GM23338 (cell line): ENCODE results near the gene DST. TPM values are rescaled to one million over a fixed set of nuclear protein-coding genes. Genes with fewer than 3 reads are reported as not detected.

Source experiments
- ATAC-seq: fragments of 200-7000 bp; cut with Tn5 transposase; 3 replicates; pipeline ENCODE4 v1.9.1; 2020
- DNase-seq: peaks from one replicate; pipeline ENCODE4 v3.0.0-alpha.2; 2015; ENCODE audit warnings: low spot score
- H2AFZ ChIP-seq: fragments of 200-600 bp; sonication (generic); 2 replicates; pipeline ENCODE4 v1.8.0; 2016; ENCODE audit warnings: antibody characterized with exemption, mild to moderate bottlenecking, moderate library complexity
- H3F3A ChIP-seq: fragments of 200-600 bp; sonication (generic); replicated peaks from 2 replicates; pipeline ENCODE4 v1.8.0; 2017; ENCODE audit warnings: antibody characterized with exemption, mixed run types, low read depth
- H3K27ac ChIP-seq: fragments of 200-600 bp; sonication (generic); 2 replicates; pipeline ENCODE4 v1.6.1; 2016; ENCODE audit warnings: low read depth
- H3K27me3 ChIP-seq: fragments of 200-600 bp; sonication (generic); 2 replicates; pipeline ENCODE4 v1.8.0; 2016; ENCODE audit warnings: mild to moderate bottlenecking, mixed run types, moderate library complexity; ENCODE audit not compliant: insufficient read depth
- H3K36me3 ChIP-seq: fragments of 200-600 bp; sonication (generic); 2 replicates; pipeline ENCODE4 v1.8.0; 2016; ENCODE audit warnings: mild to moderate bottlenecking; ENCODE audit not compliant: insufficient read depth
- H3K4me1 ChIP-seq: fragments of 200-600 bp; sonication (generic); 2 replicates; pipeline ENCODE4 v1.8.0; 2016; ENCODE audit warnings: mild to moderate bottlenecking, moderate library complexity; ENCODE audit not compliant: insufficient read depth
- H3K4me2 ChIP-seq: fragments of 200-600 bp; sonication (generic); 2 replicates; pipeline ENCODE4 v1.7.1; 2017; ENCODE audit warnings: mixed run types
- H3K4me3 ChIP-seq: fragments of 200-600 bp; sonication (generic); 2 replicates; pipeline ENCODE4 v1.6.1; 2016; ENCODE audit warnings: mixed run types
- H3K79me2 ChIP-seq: fragments of 200-600 bp; sonication (generic); replicated peaks from 2 replicates; pipeline ENCODE4 v1.8.0; 2017; ENCODE audit warnings: mild to moderate bottlenecking; ENCODE audit not compliant: insufficient read depth
- H3K9me2 ChIP-seq: fragments of 200-600 bp; sonication (generic); 2 replicates; pipeline ENCODE4 v1.8.0; 2017; ENCODE audit not compliant: insufficient read depth
- H4K20me1 ChIP-seq: fragments of 200-600 bp; sonication (generic); replicated peaks from 2 replicates; pipeline ENCODE4 v1.8.0; 2017; ENCODE audit warnings: mild to moderate bottlenecking; ENCODE audit not compliant: insufficient read depth
- H3K27ac Mint-ChIP-seq: 2 replicates; pipeline ENCODE4 v1.8.0; 2020; ENCODE audit warnings: inconsistent platforms, mild to moderate bottlenecking, moderate library complexity, mixed read lengths
- H3K27me3 Mint-ChIP-seq: 3 replicates; pipeline ENCODE4 v1.8.0; 2022; ENCODE audit warnings: low read depth, mild to moderate bottlenecking, moderate library complexity, mixed read lengths, inconsistent platforms; ENCODE audit not compliant: insufficient read depth, poor library complexity
- H3K36me3 Mint-ChIP-seq: 3 replicates; pipeline ENCODE4 v1.8.0; 2021; ENCODE audit warnings: low read depth, mild to moderate bottlenecking, inconsistent platforms, moderate library complexity, mixed read lengths
- H3K4me1 Mint-ChIP-seq: 3 replicates; pipeline ENCODE4 v1.8.0; 2020; ENCODE audit warnings: mild to moderate bottlenecking, inconsistent platforms, mixed read lengths
- H3K4me3 Mint-ChIP-seq: 3 replicates; pipeline ENCODE4 v1.8.0; 2021; ENCODE audit warnings: moderate library complexity, mild to moderate bottlenecking, inconsistent platforms, mixed read lengths
- H3K9me3 Mint-ChIP-seq: 3 replicates; pipeline ENCODE4 v1.8.0; 2020; ENCODE audit warnings: moderate library complexity, mild to moderate bottlenecking, inconsistent platforms, mixed read lengths
- CREB1 ChIP-seq: fragments of 250-450 bp; sonication (Bioruptor Pico); IDR thresholded peaks from 2 replicates; pipeline ENCODE4 v1.5.0; 2020; ENCODE audit warnings: low read depth, mild to moderate bottlenecking, moderate library complexity
- EZH2 ChIP-seq: fragments of 200-600 bp; sonication (generic); IDR thresholded peaks from one replicate; pipeline ENCODE4 v1.8.0; 2017; ENCODE audit warnings: antibody characterized with exemption, mild to moderate bottlenecking, low read depth; ENCODE audit not compliant: unreplicated experiment
- EZH2phosphoT487 ChIP-seq: fragments of 200-600 bp; sonication (generic); IDR thresholded peaks from one replicate; pipeline ENCODE4 v1.8.1; 2018; ENCODE audit warnings: antibody characterized with exemption; ENCODE audit not compliant: unreplicated experiment
- NANOG ChIP-seq: IDR thresholded peaks from 2 replicates; pipeline ENCODE4 v1.6.1; 2016; ENCODE audit warnings: antibody characterized with exemption, borderline replicate concordance
- POLR2AphosphoS5 ChIP-seq: IDR thresholded peaks from 2 replicates; pipeline ENCODE4 v1.6.1; 2016; ENCODE audit warnings: antibody characterized with exemption, low read depth
- STAT1 ChIP-seq: IDR thresholded peaks from one replicate; pipeline ENCODE4 v1.6.1; 2016; ENCODE audit warnings: antibody characterized with exemption; ENCODE audit not compliant: unreplicated experiment
- ZNF331 ChIP-seq: fragments of 250-450 bp; sonication (Bioruptor Pico); IDR thresholded peaks from 2 replicates; pipeline ENCODE4 v1.5.0; 2020; ENCODE audit warnings: low read depth, mild to moderate bottlenecking, moderate library complexity
- polyA plus RNA-seq: library from polyadenylated mRNA; unstranded; fragments of >200 nt; fragmentation: Nextera tagmentation; extraction: Ambion mirVana; gene quantifications from 2 replicates; pipeline ENCODE4 v1.2.1, GENCODE V29; 2016
- total RNA-seq: library from RNA; depleted of rRNA; stranded (reverse); fragments of >200 nt; shearing (Covaris generic); gene quantifications from 2 replicates; pipeline ENCODE4 v1.2.3, GENCODE V29; 2014
- TF ChIP-seq, protein P1 (sequence below): IDR thresholded peaks from 2 replicates; pipeline ENCODE4 v1.6.1; 2016; ENCODE audit warnings: antibody characterized with exemption
- TF ChIP-seq, protein P2 (sequence below): fragments of 250-450 bp; sonication (Bioruptor Pico); IDR thresholded peaks from 2 replicates; pipeline ENCODE4 v1.5.0; 2020; ENCODE audit warnings: mild to moderate bottlenecking, moderate library complexity

The DST gene
- total and polyA plus RNA-seq, 2 experiments from 2014 or later = 88.7 to 188 TPM

DNA sequence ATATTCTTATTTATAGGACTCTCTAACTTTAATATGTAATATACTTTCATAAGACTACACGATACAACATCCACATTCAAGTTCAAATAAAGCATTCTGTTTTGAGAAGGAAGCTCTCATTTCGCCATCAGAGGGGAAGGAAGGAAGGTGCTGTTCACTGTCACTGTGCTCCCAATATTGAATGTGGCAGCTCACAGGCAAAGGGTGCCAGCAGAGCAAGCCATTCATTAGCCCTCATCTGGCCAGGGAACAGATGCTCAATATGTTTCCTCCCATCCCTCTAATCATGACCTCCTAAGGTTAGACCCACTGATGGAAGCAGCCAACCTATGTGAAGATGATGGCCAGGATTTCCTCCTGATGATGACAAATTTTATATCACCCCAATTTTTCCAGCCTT lies 154.4 kb downstream of the DST start:
- Histone ChIP-seq H3K4me2 (no peak overlapping the region), H3K4me3 (no peak overlapping the region), H3K36me3 (peaks cover 7% of the 10 kb centered on the region), H3K79me2 (no peaks in the 10 kb centered on the region), H3K27ac (no peak overlapping the region), H3K9me2 (no peaks in the 10 kb centered on the region), H3F3A (no peaks in the 10 kb centered on the region), H4K20me1 (no peaks in the 10 kb centered on the region), H3K4me1 (no peaks in the 10 kb centered on the region), H2AFZ (no peak overlapping the region), H3K27me3 (no peaks in the 10 kb centered on the region)
- TF ChIP-seq ZNF331 (CRISPR knock-in tag) (no peak), EZH2 (no peak), CREB1 (CRISPR knock-in tag) (no peak), EZH2phosphoT487 (no peak), NANOG (no peak), POLR2AphosphoS5 (no peak), STAT1 (no peak)
- TF ChIP-seq, protein P1, sequence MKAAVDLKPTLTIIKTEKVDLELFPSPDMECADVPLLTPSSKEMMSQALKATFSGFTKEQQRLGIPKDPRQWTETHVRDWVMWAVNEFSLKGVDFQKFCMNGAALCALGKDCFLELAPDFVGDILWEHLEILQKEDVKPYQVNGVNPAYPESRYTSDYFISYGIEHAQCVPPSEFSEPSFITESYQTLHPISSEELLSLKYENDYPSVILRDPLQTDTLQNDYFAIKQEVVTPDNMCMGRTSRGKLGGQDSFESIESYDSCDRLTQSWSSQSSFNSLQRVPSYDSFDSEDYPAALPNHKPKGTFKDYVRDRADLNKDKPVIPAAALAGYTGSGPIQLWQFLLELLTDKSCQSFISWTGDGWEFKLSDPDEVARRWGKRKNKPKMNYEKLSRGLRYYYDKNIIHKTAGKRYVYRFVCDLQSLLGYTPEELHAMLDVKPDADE = no peak
- TF ChIP-seq, protein P2, sequence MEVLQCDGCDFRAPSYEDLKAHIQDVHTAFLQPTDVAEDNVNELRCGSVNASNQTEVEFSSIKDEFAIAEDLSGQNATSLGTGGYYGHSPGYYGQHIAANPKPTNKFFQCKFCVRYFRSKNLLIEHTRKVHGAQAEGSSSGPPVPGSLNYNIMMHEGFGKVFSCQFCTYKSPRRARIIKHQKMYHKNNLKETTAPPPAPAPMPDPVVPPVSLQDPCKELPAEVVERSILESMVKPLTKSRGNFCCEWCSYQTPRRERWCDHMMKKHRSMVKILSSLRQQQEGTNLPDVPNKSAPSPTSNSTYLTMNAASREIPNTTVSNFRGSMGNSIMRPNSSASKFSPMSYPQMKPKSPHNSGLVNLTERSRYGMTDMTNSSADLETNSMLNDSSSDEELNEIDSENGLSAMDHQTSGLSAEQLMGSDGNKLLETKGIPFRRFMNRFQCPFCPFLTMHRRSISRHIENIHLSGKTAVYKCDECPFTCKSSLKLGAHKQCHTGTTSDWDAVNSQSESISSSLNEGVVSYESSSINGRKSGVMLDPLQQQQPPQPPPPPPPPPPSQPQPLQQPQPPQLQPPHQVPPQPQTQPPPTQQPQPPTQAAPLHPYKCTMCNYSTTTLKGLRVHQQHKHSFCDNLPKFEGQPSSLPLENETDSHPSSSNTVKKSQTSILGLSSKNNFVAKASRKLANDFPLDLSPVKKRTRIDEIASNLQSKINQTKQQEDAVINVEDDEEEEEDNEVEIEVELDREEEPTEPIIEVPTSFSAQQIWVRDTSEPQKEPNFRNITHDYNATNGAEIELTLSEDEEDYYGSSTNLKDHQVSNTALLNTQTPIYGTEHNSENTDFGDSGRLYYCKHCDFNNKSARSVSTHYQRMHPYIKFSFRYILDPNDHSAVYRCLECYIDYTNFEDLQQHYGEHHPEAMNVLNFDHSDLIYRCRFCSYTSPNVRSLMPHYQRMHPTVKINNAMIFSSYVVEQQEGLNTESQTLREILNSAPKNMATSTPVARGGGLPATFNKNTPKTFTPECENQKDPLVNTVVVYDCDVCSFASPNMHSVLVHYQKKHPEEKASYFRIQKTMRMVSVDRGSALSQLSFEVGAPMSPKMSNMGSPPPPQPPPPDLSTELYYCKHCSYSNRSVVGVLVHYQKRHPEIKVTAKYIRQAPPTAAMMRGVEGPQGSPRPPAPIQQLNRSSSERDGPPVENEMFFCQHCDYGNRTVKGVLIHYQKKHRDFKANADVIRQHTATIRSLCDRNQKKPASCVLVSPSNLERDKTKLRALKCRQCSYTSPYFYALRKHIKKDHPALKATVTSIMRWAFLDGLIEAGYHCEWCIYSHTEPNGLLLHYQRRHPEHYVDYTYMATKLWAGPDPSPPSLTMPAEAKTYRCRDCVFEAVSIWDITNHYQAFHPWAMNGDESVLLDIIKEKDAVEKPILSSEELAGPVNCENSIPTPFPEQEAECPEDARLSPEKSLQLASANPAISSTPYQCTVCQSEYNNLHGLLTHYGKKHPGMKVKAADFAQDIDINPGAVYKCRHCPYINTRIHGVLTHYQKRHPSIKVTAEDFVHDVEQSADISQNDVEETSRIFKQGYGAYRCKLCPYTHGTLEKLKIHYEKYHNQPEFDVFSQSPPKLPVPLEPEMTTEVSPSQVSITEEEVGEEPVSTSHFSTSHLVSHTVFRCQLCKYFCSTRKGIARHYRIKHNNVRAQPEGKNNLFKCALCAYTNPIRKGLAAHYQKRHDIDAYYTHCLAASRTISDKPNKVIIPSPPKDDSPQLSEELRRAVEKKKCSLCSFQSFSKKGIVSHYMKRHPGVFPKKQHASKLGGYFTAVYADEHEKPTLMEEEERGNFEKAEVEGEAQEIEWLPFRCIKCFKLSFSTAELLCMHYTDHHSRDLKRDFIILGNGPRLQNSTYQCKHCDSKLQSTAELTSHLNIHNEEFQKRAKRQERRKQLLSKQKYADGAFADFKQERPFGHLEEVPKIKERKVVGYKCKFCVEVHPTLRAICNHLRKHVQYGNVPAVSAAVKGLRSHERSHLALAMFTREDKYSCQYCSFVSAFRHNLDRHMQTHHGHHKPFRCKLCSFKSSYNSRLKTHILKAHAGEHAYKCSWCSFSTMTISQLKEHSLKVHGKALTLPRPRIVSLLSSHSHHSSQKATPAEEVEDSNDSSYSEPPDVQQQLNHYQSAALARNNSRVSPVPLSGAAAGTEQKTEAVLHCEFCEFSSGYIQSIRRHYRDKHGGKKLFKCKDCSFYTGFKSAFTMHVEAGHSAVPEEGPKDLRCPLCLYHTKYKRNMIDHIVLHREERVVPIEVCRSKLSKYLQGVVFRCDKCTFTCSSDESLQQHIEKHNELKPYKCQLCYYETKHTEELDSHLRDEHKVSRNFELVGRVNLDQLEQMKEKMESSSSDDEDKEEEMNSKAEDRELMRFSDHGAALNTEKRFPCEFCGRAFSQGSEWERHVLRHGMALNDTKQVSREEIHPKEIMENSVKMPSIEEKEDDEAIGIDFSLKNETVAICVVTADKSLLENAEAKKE (CRISPR knock-in tag) = no peak
- Mint-ChIP-seq H3K36me3 (peaks cover 38% of the 10 kb centered on the region), H3K27ac (no peak overlapping the region), H3K4me3 (no peak overlapping the region), H3K9me3 (no peaks in the 10 kb centered on the region), H3K4me1 (no peaks in the 10 kb centered on the region), H3K27me3 (no peaks in the 10 kb centered on the region)
- ATAC-seq = no peak
- no peak for DNase-seq
